Coronary artery (tissue), 2 donors: ENCODE results near the gene SFI1.
"Not testable (repeated sequence)": the region's sequence is repeated elsewhere in the genome, so short reads cannot be mapped to it uniquely, and the experiment has no call there.

Source experiments
- DNase-seq: peaks from one replicate; pipeline ENCODE4 v3.0.0-alpha.2; 2017; ENCODE audit warnings: low spot score
- H3K27ac ChIP-seq, 2 donors: fragments of 200-600 bp; sonication (generic); one replicate each; pipeline ENCODE4 v1.5.1; 2016 to 2019
- H3K4me3 ChIP-seq: fragments of 200-600 bp; sonication (generic); 2 replicates; pipeline ENCODE4 v1.5.1; 2016; ENCODE audit warnings: mild to moderate bottlenecking, moderate library complexity
- TF ChIP-seq, protein P1 (sequence below): fragments of 200-600 bp; sonication (generic); IDR thresholded peaks from one replicate; pipeline ENCODE4 v1.5.1; 2019; ENCODE audit warnings: antibody characterized with exemption

Gene SFI1

DNA sequence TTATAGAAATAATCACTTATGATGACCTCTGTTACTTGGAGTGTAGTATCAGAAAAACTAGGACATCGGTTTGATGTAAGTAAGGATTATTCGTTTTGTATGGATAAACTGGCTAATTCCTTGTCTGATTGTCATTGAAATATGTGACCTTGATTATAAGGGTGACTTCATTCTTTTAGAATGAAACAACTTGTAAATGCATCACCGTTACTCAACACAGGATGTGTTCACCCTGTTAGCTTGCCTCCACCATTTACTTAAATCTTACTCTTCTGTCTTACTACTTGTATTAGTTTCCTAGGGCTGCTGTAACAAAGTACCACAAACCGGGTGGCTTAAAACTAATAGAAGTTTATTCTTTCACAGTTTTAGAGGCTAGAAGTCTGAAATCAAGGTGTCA lies 7.9 kb downstream of the SFI1 start:
- H3K27ac ChIP-seq: no peak overlapping the region
- TF ChIP-seq, protein P1, sequence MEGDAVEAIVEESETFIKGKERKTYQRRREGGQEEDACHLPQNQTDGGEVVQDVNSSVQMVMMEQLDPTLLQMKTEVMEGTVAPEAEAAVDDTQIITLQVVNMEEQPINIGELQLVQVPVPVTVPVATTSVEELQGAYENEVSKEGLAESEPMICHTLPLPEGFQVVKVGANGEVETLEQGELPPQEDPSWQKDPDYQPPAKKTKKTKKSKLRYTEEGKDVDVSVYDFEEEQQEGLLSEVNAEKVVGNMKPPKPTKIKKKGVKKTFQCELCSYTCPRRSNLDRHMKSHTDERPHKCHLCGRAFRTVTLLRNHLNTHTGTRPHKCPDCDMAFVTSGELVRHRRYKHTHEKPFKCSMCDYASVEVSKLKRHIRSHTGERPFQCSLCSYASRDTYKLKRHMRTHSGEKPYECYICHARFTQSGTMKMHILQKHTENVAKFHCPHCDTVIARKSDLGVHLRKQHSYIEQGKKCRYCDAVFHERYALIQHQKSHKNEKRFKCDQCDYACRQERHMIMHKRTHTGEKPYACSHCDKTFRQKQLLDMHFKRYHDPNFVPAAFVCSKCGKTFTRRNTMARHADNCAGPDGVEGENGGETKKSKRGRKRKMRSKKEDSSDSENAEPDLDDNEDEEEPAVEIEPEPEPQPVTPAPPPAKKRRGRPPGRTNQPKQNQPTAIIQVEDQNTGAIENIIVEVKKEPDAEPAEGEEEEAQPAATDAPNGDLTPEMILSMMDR: no peak
- DNase-seq: no peak
- H3K4me3 ChIP-seq: no peak overlapping the region

DNA sequence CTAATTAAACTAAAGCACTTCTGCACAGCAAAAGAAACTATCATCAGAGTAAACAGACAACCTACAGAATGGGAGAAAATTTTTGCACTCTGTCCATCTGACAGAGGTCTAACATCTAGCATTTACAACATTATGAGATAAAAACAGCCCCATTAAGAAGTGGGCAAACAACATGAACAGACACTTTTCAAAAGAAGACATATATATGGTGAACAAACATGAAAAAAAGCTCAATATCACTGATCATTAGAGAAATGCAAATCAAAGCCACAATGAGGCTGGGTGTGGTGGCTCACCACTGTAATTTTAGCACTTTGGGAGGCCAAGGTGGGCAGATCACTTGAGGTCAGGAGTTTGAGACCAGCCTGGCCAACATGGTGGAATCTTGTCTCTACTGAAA lies 11.2 kb downstream of the SFI1 start:
- H3K27ac ChIP-seq, H3K4me3 ChIP-seq, DNase-seq: not testable (repeated sequence)

DNA sequence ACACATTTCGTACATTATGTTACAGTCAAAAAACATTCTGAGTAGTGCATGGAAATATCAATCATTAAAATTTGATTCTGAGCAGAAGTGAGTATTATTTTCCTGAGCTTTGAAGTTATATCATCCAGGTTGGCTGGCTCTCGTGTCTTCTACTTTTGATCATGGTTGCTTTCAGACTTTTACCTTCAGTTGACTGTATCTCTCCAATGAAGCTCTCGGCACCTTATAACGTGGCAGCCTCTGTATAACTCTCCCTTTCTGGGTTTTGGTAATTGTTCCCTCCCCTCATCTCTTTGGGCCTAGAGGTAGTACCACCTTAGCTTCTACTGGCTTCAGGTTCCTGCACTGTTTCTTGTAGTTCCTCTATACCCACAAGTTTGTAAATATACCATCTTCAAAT lies 12.2 kb downstream of the SFI1 start:
- no peak for DNase-seq
- TF ChIP-seq, protein P1: no peak
- Histone ChIP-seq H3K27ac (no peak overlapping the region), H3K4me3 (no peak overlapping the region)

DNA sequence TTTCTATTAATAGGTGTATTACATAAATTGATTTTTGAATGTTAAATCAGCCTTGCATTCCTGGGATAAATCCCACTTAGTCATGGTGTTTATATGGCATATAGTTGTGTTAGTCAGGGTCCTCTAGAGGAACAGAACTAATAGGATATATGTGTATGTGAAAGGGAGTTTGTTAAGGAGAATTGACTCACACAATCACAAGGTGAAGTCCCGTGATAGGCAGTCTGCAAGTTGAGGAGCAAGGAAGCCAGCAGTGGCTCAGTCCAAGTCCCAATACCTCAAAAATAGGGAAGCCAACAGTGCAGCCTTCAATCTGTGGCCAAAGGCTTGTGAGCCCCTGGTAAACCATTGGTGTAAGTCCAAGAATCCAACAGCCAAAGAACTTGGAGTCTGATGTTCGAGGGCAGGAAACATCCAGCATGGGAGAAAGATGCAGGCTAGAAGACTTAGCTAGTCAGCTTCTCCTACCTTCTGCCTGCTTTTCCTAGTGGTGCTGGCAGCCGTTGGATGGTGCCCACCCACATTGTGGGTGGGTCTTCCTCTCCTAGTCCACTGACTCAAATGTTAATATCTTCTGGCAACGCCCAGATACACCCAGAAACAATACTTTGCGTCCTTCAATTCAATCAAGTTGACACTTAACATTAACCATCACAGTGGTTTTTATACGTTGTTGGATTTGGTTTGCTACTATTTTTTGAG lies 12.9 kb downstream of the SFI1 start:
- H3K27ac ChIP-seq: no peak overlapping the region
- no peak for DNase-seq
- no peak overlapping the region for H3K4me3 ChIP-seq
- TF ChIP-seq, protein P1: no peak

DNA sequence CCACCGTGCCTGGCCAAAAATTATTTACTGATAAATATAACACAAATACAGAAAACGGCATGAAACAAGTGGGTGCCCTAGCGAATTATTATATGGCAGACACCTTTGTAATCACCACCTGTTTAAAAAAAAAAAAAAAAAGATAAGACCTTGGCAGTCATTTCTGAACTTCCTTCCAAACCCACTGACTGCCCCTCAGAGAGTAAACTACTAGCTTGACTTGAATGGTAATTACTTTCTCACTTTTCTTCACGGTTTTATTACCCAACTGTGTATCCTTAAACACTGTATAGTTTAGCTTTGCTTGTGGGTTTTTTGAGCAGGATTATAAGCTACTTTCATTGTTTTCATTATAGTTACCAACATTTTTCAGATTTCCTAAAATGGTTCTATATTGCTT lies 23.7 kb downstream of the SFI1 start:
- Histone ChIP-seq H3K27ac (no peak overlapping the region), H3K4me3 (no peak overlapping the region)
- DNase-seq: no peak
- TF ChIP-seq, protein P1: no peak

DNA sequence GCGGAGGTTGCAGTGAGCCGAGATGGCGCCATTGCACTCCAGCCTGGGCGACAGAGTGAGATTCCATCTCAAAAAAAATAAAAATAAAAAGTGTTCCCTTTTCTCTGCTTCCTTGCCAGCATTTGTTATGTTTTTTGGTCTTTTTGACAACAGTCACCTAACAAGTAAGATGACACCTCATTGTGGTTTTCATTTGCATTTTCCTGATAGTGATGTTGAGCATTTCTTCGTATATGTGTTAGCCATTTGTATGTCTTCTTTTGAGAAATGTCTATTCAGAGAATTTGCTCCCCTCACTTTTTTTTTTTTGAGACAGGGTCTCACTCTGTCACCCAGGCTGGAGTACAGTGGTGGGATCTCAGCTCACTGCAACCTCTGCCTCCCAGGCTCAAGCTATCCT lies 27.8 kb downstream of the SFI1 start:
- not testable (repeated sequence) for H3K27ac ChIP-seq, H3K4me3 ChIP-seq, DNase-seq

DNA sequence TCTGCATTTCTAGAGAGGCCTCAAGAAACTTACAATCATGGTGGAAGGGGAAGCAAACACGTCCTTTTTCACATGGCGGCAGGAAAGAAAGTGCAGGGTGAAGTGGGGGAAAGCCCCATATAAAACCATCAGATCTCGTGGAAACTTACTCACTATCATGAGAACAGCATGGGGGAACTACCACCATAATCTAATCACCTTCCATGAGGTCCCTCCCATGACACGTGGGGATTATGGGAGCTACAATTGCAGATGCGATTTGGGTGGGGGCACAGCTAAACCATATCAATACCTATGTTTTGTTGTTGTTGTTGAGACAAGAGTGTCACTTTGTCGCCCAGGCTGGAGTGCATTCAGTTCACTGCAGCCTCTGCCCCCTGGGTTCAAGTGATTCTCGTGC lies 29.9 kb downstream of the SFI1 start:
- no peak overlapping the region for H3K27ac ChIP-seq
- DNase-seq: no peak
- TF ChIP-seq, protein P1: no peak
- H3K4me3 ChIP-seq: no peak overlapping the region

DNA sequence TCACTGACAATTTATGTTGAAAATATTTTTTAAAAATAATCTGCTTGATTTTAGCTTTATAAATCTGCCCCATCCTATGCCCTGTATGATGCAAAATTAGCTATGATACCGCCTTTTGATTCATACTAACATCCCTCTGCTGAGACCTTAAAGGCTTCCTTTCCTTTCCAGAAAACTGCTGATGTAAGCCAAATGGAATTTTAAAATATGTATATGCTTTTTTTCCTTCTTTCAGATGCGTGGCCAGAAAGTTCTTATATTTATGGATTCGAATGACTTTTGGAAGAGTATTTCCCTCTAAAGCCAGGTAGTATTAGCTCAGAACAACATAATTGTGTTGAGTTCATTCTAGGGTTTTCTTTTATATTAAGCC lies 34.5 kb downstream of the SFI1 start:
- DNase-seq: no peak
- TF ChIP-seq, protein P1: no peak
- Histone ChIP-seq H3K27ac (no peak overlapping the region), H3K4me3 (no peak overlapping the region)
